Esophagus squamous epithelium (tissue), 4 donors: ENCODE results near the gene ATP6V1D.

Experiments used
- POLR2A ChIP-seq, 4 donors: fragments of 450-650 bp; IDR thresholded peaks; one replicate each; pipeline ENCODE4 v1.6.1; 2017; ENCODE audit warnings: antibody characterized with exemption in 4 of 4, mild to moderate bottlenecking in 4 of 4, moderate library complexity in 3 of 4
- TF ChIP-seq, protein P1 (sequence below), 6 experiments: fragments of 450-650 bp in 4 of 6; fragments of 200-600 bp in 2 of 6; sonication (generic) in 2 of 6; IDR thresholded peaks; one replicate each; pipeline ENCODE4 v1.5.1; 2016 to 2019; ENCODE audit warnings: antibody characterized with exemption in 6 of 6, mild to moderate bottlenecking in 4 of 6, moderate library complexity in 4 of 6

DNA sequence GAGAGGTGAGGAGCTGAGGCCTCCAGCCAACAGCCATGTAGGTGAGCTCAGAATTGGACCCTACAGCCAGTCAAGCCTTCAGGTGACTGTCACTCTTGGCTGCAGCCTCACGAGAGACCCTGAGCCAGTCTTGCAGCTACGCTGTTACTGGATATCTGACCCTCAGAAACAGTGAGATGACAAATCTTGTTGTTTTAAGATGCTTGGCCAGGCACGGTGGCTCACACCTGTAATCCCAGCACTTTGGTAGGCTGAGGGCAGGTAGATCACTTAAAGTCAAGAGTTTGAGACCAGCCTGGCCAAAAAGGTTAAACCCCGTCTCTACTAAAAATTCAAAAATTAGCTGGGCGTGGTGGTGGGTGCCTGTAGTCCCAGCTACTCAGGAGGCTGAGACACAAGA lies 46.2 kb upstream of the ATP6V1D start:
- no peak for TF ChIP-seq POLR2A (IDR thresholded peaks at IDR 0.05)
- TF ChIP-seq, protein P1, sequence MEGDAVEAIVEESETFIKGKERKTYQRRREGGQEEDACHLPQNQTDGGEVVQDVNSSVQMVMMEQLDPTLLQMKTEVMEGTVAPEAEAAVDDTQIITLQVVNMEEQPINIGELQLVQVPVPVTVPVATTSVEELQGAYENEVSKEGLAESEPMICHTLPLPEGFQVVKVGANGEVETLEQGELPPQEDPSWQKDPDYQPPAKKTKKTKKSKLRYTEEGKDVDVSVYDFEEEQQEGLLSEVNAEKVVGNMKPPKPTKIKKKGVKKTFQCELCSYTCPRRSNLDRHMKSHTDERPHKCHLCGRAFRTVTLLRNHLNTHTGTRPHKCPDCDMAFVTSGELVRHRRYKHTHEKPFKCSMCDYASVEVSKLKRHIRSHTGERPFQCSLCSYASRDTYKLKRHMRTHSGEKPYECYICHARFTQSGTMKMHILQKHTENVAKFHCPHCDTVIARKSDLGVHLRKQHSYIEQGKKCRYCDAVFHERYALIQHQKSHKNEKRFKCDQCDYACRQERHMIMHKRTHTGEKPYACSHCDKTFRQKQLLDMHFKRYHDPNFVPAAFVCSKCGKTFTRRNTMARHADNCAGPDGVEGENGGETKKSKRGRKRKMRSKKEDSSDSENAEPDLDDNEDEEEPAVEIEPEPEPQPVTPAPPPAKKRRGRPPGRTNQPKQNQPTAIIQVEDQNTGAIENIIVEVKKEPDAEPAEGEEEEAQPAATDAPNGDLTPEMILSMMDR (IDR thresholded peaks at IDR 0.05): no peak
